BLaER1 treated with 17β-estradiol and CSF1 and Interleukin-3, amounts not matched to agents 10 nM and 100 nM (cell line): ENCODE data around the gene ZNF775.

Experiments
- H3K27ac ChIP-seq, 11 experiments: shearing (Covaris generic); formaldehyde crosslinking; 2 replicates each; pipeline ENCODE4 v1.8.1; 2022
- H3K27me3 ChIP-seq, 11 experiments: shearing (Covaris generic); formaldehyde crosslinking; 2 replicates each; pipeline ENCODE4 v1.8.1; 2022
- H3K36me3 ChIP-seq, 11 experiments: shearing (Covaris generic); formaldehyde crosslinking; 2 replicates each; pipeline ENCODE4 v1.8.1; 2022
- H3K4me1 ChIP-seq, 10 experiments: shearing (Covaris generic); formaldehyde crosslinking; 2 replicates each; pipeline ENCODE4 v1.8.1; 2022
- H3K4me2 ChIP-seq, 11 experiments: shearing (Covaris generic); formaldehyde crosslinking; 2 replicates each; pipeline ENCODE4 v1.8.1; 2022
- H3K4me3 ChIP-seq, 10 experiments: shearing (Covaris generic); formaldehyde crosslinking; 2 replicates each; pipeline ENCODE4 v1.8.1; 2022
- H3K9ac ChIP-seq, 11 experiments: shearing (Covaris generic); formaldehyde crosslinking; 2 replicates each; pipeline ENCODE4 v1.8.1; 2022
- H3K9me3 ChIP-seq, 11 experiments: shearing (Covaris generic); formaldehyde crosslinking; replicated peaks in 1 of 11; 2 replicates each; pipeline ENCODE4 v1.8.1; 2022
- H4K20me1 ChIP-seq, 11 experiments: shearing (Covaris generic); formaldehyde crosslinking; 2 replicates each; pipeline ENCODE4 v1.8.1; 2022
- Cebpa-rat ChIP-seq, 11 experiments: shearing (Covaris generic); IDR thresholded peaks; 2 replicates each; pipeline ENCODE4 v1.8.1; 2022

Gene ZNF775

DNA sequence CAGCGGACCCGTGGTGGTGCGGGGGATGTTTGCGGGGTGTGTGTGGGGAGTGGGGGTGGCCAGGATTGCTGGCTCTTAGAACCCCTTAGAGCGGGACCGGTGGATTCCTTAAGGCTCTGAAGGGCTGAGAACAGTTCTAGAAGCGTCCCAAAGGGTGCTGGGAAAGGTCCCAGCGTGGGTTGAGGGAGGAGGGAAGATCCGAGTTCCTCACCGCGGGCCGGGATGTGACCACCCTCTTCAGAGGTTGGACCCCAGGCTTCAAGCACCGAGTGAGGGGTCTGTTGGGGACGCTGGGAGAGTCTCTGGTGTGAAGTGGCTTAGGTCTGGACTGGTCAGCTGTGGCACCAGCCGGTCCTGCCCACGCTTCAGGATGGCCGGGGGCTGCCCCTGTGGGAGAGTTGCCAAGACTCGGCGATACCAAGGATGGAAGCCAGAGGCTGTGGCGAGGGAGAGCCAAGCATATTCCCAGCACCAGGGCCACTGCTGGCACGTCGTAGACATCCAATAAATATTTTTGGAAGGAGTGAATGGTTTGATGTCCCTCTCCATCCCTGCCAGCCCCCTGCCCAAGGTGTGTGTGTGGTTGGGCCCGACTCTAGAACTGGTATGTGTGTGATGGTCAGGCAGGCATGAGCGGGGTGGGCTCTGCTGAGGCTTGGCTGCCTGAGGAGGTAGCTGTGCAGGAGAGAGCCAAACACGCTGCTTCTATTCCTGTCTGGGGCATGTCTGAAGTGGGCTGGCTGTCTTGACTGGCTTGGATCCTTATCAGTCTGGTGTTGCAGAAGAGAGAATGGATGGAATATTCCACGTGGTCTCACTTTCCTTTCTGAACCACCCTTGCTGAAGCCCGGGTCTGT, 19.2 kb downstream of the ZNF775 start:
- H3K9ac ChIP-seq = no peak overlapping the region
- no peak for TF ChIP-seq Cebpa-rat (IDR thresholded peaks at IDR 0.05)
- H3K4me3 ChIP-seq = no peak overlapping the region
- H4K20me1 ChIP-seq = peaks cover 0 to 16% (median 0%) of the 10 kb centered on the region in 11 experiments; a peak in 4 of 22 replicates
- H3K9me3 ChIP-seq = no peaks in the 10 kb centered on the region
- no peak overlapping the region for H3K27ac ChIP-seq
- H3K36me3 ChIP-seq = peaks cover 21 to 41% (median 36%) of the 10 kb centered on the region in 11 experiments
- no peaks in the 10 kb centered on the region for H3K27me3 ChIP-seq
- peaks cover 12 to 29% (median 25%) of the 10 kb centered on the region in 10 experiments for H3K4me1 ChIP-seq
- no peak overlapping the region for H3K4me2 ChIP-seq

DNA sequence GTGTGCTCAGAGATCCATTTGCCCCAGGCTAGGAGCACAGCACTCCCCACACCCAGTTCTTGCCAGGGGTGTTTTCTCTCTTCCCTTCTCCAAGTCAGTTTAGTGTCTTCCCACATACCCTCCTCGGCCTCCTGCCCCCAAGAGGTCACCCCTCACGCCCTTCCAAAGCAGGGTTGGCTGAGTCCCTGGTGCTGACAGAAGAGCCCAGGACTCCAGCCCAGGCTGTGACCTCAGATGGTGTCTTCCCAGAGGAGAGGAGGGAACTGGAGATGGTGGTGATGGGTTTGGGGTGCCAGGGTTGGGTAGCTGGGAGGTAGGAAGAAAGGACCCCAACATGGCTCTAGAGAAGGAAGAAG, 19.8 kb downstream of the ZNF775 start:
- Histone ChIP-seq H3K9me3 (no peaks in the 10 kb centered on the region), H3K4me1 (peaks cover 18 to 35% (median 31%) of the 10 kb centered on the region in 10 experiments), H3K27me3 (no peaks in the 10 kb centered on the region), H3K4me2 (no peak overlapping the region), H3K27ac (no peak overlapping the region), H3K4me3 (no peak overlapping the region), H3K9ac (peak overlapping the region in 2 of 11 experiments; percentile 27 to 28; a peak in 1 of 22 replicates), H4K20me1 (peaks cover 0 to 12% (median 0%) of the 10 kb centered on the region in 11 experiments; a peak in 4 of 22 replicates), H3K36me3 (peaks cover 21 to 40% (median 36%) of the 10 kb centered on the region in 11 experiments)
- TF ChIP-seq Cebpa-rat (IDR thresholded peaks at IDR 0.05) = no peak

DNA sequence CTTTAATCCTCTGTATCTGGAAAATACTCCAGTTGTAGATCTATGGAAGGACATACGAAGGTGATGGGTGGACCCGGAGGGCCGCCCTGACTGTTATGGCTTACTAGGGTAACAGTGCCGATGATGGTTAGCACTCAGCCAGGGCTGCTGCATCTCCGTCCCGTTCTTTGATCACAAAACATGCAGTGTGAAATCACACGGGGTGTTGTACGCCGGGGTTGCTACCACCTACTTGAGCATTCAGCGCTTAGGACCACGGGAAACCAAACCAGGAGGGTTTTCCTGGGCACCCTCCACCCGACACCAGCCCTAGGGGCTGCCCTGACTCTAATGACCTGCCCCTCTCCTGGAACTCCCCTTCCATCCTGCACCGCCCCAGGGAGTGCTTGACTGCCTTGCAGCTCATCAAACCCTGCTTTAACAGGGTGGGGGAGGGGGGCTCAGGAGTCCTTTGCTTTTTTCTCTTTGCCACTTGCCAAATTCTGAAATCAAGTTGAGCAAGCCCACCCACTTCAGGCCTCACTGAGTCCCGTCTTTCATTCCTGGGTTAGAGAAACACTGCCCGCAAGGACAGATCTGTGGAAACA, 20.4 kb downstream of the ZNF775 start:
- H3K4me1 ChIP-seq = peaks cover 24 to 41% (median 36%) of the 10 kb centered on the region in 10 experiments
- no peaks in the 10 kb centered on the region for H3K27me3 ChIP-seq
- H3K9ac ChIP-seq = peak overlapping the region in 1 of 11 experiments; percentile 27; a peak in 1 of 22 replicates
- peaks cover 21 to 40% (median 36%) of the 10 kb centered on the region in 11 experiments for H3K36me3 ChIP-seq
- no peak for TF ChIP-seq Cebpa-rat (IDR thresholded peaks at IDR 0.05)
- H3K9me3 ChIP-seq = no peaks in the 10 kb centered on the region
- H3K4me2 ChIP-seq = no peak overlapping the region
- H3K27ac ChIP-seq = no peak overlapping the region
- no peak overlapping the region for H3K4me3 ChIP-seq
- peaks cover 0 to 12% (median 0%) of the 10 kb centered on the region in 11 experiments; a peak in 4 of 22 replicates for H4K20me1 ChIP-seq

DNA sequence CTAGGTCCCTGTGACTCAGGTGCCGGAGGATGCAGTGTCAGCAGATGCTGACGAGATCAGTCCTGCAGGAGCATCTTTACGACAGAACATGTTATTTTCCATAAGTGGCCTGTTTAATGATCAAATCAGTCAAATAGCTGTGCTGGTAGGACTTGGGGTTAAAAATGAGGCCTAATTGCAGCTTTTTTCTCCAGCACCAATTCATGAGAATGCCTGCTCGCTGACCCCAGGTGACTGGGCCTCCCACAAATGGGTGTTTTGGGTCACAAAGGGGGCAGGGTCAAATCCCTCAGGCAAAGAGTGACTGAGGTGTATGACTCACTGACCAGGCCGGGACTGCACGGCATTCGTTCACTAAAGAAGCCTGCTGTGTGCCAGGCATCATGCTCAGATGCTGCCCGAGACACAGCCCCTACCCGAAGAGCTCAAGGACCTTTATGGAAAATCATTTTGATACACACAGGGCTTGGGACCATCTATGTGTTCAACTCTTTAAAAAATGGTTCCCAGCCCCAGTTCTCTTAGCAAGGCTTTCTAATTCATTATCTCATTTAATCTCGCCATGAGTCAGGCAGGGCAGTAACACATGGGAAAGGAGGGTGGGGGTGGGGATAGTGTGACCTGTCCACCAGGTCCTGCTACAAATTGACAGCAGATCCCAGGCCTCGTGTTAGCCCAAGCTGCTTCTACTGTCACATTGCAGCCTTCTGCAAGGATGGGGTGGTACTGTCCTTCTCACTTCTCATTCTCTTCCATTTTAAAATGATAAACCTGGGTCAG, 21.1 kb downstream of the ZNF775 start:
- no peak overlapping the region for H3K4me3 ChIP-seq
- H3K4me2 ChIP-seq = no peak overlapping the region
- no peak for TF ChIP-seq Cebpa-rat (IDR thresholded peaks at IDR 0.05)
- no peaks in the 10 kb centered on the region for H3K9me3 ChIP-seq
- peaks cover 28 to 44% (median 40%) of the 10 kb centered on the region in 10 experiments for H3K4me1 ChIP-seq
- no peak overlapping the region; a peak in 1 of 22 replicates for H3K27ac ChIP-seq
- peaks cover 0 to 12% (median 0%) of the 10 kb centered on the region in 11 experiments; a peak in 3 of 22 replicates for H4K20me1 ChIP-seq
- H3K36me3 ChIP-seq = peaks cover 21 to 40% (median 36%) of the 10 kb centered on the region in 11 experiments
- H3K27me3 ChIP-seq = no peaks in the 10 kb centered on the region
- no peak overlapping the region for H3K9ac ChIP-seq

DNA sequence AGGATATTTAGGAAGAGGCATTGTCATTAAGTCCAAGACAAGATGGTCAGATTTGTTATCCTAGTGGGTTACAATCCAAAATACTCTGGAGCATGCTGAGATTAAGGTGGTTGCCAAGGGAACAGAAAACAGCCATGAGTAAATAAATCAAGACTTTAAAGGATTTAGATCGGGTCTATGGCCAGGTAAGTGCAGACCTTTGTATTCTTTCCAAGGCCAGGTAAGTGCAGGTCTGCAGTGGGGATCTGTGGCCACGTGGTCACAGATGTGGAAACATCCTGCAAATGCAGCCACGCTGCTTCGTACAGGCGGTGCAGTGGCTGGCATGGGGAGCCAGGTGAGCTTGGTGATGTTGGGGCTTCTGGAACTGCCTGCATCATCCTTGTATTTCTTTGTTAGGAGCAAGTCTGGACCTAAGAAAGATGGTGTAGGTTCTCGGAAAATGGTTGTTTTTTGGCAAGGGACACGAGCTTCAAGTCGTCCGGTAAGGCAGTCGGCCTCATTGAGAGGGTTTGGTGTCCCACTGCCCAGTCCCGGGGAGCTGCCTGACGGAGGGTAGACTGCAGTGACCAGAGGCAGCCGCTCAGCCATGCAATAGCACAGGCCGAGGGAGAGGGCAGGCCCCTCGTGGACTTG, 21.8 kb downstream of the ZNF775 start:
- no peaks in the 10 kb centered on the region for H3K27me3 ChIP-seq
- H4K20me1 ChIP-seq = peaks cover 0 to 12% (median 0%) of the 10 kb centered on the region in 11 experiments; a peak in 3 of 22 replicates
- no peaks in the 10 kb centered on the region for H3K9me3 ChIP-seq
- peak overlapping the region in 8 of 11 experiments; percentile 1 to 41 (median 22); a peak in 10 of 22 replicates for H3K4me2 ChIP-seq
- no peak overlapping the region for H3K4me3 ChIP-seq
- no peak for TF ChIP-seq Cebpa-rat (IDR thresholded peaks at IDR 0.05)
- no peak overlapping the region for H3K9ac ChIP-seq
- peaks cover 21 to 33% (median 29%) of the 10 kb centered on the region in 11 experiments for H3K36me3 ChIP-seq
- 0 out of 22 replicates have a peak overlapping the region, but pooled peaks of 1 of the 11 experiments have one; percentile 15 for H3K27ac ChIP-seq
- H3K4me1 ChIP-seq = peaks cover 31 to 47% (median 42%) of the 10 kb centered on the region in 10 experiments

DNA sequence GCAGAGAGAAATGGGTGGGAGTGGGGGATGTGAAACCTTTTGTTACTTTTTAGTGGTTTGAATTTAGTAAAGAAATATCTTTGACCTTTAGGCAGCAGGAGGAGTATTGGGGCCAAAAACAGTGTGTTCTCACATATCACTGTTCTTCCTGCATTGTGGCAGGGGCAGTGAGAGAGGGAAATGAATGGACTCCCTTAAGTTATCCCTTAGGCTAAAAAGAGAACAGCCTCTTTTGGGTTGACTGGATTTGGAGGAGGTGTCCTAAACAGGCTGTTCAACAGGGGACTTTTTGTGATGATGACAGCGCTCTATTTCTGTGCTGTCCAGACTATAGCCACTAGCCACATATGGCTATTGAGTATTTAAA, 22.3 kb downstream of the ZNF775 start:
- no peaks in the 10 kb centered on the region for H3K27me3 ChIP-seq
- H3K36me3 ChIP-seq = peaks cover 18 to 29% (median 25%) of the 10 kb centered on the region in 11 experiments
- peak overlapping the region in 8 of 11 experiments; percentile 1 to 41 (median 22); a peak in 11 of 22 replicates for H3K4me2 ChIP-seq
- H3K27ac ChIP-seq = 0 out of 22 replicates have a peak overlapping the region, but pooled peaks of 1 of the 11 experiments have one; percentile 15
- H4K20me1 ChIP-seq = peaks cover 0 to 12% (median 0%) of the 10 kb centered on the region in 11 experiments; a peak in 2 of 22 replicates
- H3K4me3 ChIP-seq = no peak overlapping the region
- TF ChIP-seq Cebpa-rat (IDR thresholded peaks at IDR 0.05) = no peak
- H3K9ac ChIP-seq = peak overlapping the region in 1 of 11 experiments; percentile 3; a peak in 1 of 22 replicates
- H3K9me3 ChIP-seq = no peaks in the 10 kb centered on the region
- peaks cover 36 to 52% (median 47%) of the 10 kb centered on the region in 10 experiments for H3K4me1 ChIP-seq

DNA sequence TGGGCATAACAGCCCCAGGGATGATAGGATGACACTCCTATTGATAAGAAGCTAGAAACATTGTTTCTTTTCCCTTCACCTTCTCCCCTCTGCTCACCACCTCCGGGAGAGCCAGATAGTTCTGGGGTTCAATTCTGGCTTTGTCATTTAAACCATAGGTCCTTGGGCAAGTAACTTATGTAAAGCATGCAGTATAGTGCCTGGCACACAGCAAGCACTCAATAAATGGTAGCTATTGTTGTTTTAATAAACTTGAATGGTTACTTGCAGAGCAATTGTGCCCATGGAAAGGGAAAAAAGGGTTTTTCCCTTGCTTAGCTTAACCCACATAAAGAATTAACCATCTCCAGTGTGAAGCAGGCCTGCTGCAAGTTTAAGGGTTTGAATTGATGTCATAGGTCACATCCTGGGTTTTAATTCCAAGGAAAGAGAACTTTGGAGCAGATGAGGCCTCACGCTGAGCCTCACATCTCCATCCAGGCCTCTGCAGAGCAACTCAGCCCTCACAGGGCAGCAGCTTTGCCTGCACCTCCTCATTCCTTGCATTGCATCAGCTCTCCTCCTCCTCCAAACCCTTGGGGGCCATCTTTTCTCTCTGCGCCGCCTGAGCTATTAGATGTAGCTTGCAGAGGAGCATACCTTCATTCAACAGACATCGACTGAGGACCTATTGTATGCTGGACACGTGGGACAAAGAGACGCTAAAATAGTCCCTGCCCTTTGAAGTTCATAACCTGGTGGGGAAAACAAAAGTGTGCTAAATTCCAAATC, 22.9 kb downstream of the ZNF775 start:
- no peak for TF ChIP-seq Cebpa-rat (IDR thresholded peaks at IDR 0.05)
- H3K36me3 ChIP-seq = peaks cover 12 to 22% (median 18%) of the 10 kb centered on the region in 11 experiments; a peak in 21 of 22 replicates
- no peak overlapping the region for H3K4me3 ChIP-seq
- peaks cover 42 to 59% (median 53%) of the 10 kb centered on the region in 10 experiments for H3K4me1 ChIP-seq
- H4K20me1 ChIP-seq = peaks cover 0 to 12% (median 0%) of the 10 kb centered on the region in 11 experiments; a peak in 2 of 22 replicates
- peak overlapping the region in 5 of 11 experiments; percentile 1 to 93 (median 26); a peak in 3 of 22 replicates for H3K4me2 ChIP-seq
- H3K27ac ChIP-seq = no peak overlapping the region
- peak overlapping the region in 1 of 11 experiments; percentile 3; a peak in 2 of 22 replicates for H3K9ac ChIP-seq
- H3K27me3 ChIP-seq = no peaks in the 10 kb centered on the region
- H3K9me3 ChIP-seq = no peaks in the 10 kb centered on the region
